GM03348 (cell line): ENCODE results near the gene NCK1.

Experiments used
- DNase-seq: peaks from one replicate; pipeline ENCODE4 v3.0.0; 2012; ENCODE audit warnings: low spot score

NCK1 gene

GRCh38 chr3:136861890-136862616, at the start of gene NCK1:
Gene NCK1, plus strand, starts transcription at chr3:136862208. Its CDS starts 65,794 bp downstream, at chr3:136928002.
- DNase-seq: peak; percentile 99

- no peak for DNase-seq
Observed at GRCh38 chr3:136817448-136817847, 44.6 kb upstream of the NCK1 start.

- peak; percentile 66 for DNase-seq
Observed at GRCh38 chr3:136818191-136818768, 43.7 kb upstream of the NCK1 start.

GRCh38 chr3:136818769-136819391, 43.1 kb upstream of the NCK1 start, which contains the start of gene SLC35G2:
Gene SLC35G2, plus strand, starts transcription at chr3:136819126. Its CDS starts 35,335 bp downstream, at chr3:136854461.
- DNase-seq: peak; percentile 71

GRCh38 chr3:136819392-136819730, 42.6 kb upstream of the NCK1 start:
- DNase-seq: peak; percentile 89

- DNase-seq: peak; percentile 72
Observed at GRCh38 chr3:136819731-136820679, 42.0 kb upstream of the NCK1 start.

GRCh38 chr3:136831461-136831860, 30.5 kb upstream of the NCK1 start:
- DNase-seq: no peak

- DNase-seq: no peak
Observed at GRCh38 chr3:136835089-136835812, 26.8 kb upstream of the NCK1 start.

GRCh38 chr3:136835813-136836510, 26.0 kb upstream of the NCK1 start:
- no peak for DNase-seq

- DNase-seq: no peak
Observed at GRCh38 chr3:136836511-136837156, 25.4 kb upstream of the NCK1 start.

GRCh38 chr3:136838641-136839555, 23.1 kb upstream of the NCK1 start:
- peak; percentile 48 for DNase-seq

- DNase-seq: no peak
Observed at GRCh38 chr3:136839556-136839931, 22.5 kb upstream of the NCK1 start.

- no peak for DNase-seq
Observed at GRCh38 chr3:136840252-136840651, 21.8 kb upstream of the NCK1 start.

- no peak for DNase-seq
Observed at GRCh38 chr3:136842294-136842693, 19.7 kb upstream of the NCK1 start.

- DNase-seq: no peak
Observed at GRCh38 chr3:136844724-136845123, 17.3 kb upstream of the NCK1 start.

GRCh38 chr3:136852180-136852579, 9.8 kb upstream of the NCK1 start:
- no peak for DNase-seq

- DNase-seq: no peak
Observed at GRCh38 chr3:136856665-136857064, 5.3 kb upstream of the NCK1 start.

- no peak for DNase-seq
Observed at GRCh38 chr3:136858381-136858780, 3.6 kb upstream of the NCK1 start.

- DNase-seq: no peak
Observed at GRCh38 chr3:136860541-136860940, 1.5 kb upstream of the NCK1 start.
